ENCODE measurements around the gene PAK1. TPM values are rescaled to one million over a fixed set of nuclear protein-coding genes. Genes with fewer than 3 reads are reported as not detected.

The PAK1 gene
- total and polyA plus RNA-seq, 2 of the 8 experiments (the other 6 are each of a cell fraction or from before 2014, with no cell fraction given) = 87.7 to 151 TPM

DNA sequence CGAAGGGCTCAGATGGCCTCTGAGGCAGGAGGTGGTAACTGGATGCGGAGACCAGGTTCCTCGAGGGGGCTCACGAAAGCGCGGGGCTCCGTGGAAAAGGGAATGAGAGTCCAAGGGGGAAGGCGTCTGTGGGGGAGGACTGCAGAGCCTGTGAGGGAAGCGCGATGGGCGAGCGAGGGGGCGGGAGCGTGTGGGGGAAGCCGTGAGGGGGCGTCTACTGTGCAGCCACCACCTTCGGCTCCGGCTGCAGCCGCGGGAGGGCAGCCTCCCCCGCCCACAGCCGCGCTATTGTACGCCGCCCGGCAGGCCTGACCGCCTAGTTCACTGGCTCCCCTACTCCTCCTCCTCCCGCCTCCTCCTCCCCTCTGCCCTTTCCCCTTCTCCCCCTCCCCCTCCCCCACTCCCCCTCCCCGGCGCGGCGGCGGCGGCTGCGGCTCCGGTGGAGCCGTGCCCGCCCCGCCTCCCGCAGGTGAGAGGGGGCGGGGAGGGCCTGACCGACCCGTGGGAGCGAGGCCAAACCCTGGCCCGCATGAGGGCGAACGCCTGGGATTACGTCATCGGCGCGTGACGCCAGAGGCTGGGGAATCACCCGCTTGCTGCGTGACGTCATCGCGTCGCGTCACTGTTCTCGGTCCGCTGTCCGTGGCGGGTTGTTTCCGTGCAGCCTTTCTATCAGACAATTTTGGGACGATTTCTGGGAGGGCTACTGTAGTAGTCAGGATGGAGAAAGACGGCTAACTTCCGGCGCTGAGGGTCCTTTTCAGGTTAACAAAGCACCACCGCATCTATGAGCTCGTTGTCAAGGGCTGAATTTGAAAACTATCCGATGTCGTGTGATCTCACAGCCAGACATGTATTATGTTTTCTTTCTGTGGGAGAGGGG is at the start of gene PAK1 (continued):
- no peak for TF ChIP-seq BACH1 (IDR thresholded peaks at IDR 0.05; ENCODE audit: low read length)
- 0 out of 2 replicates have a peak, but pooled peaks have one; percentile 9 for TF ChIP-seq PHF8 (conservative IDR thresholded peaks at IDR 0.05; ENCODE audit: low read depth, low read length)
- TF ChIP-seq CBX5 (IDR thresholded peaks at IDR 0.05; ENCODE audit: low read depth, low read length) = no peak
- TF ChIP-seq MAFK (IDR thresholded peaks at IDR 0.05; ENCODE audit: low read depth, low read length) = no peak
- peak; percentile 59 for TF ChIP-seq TBP (IDR thresholded peaks at IDR 0.05; ENCODE audit: low read depth, low read length)
- TF ChIP-seq TAF1 (IDR thresholded peaks at IDR 0.05; ENCODE audit: low read depth, low read length) = peak; percentile 59
- no peak for TF ChIP-seq POU5F1 (IDR thresholded peaks at IDR 0.05; ENCODE audit: low read depth, low read length)
- TF ChIP-seq JUN (IDR thresholded peaks at IDR 0.05; ENCODE audit: low read depth, low read length) = peak; percentile 93
- TF ChIP-seq SP1 (IDR thresholded peaks at IDR 0.05; ENCODE audit: low read depth, low read length) = no peak; the same call in 1 of the 2 replicates
- TF ChIP-seq NRF1 (IDR thresholded peaks at IDR 0.05; ENCODE audit: low read depth, low read length) = no peak
- TF ChIP-seq TAF7 (optimal IDR thresholded peaks at IDR 0.05; ENCODE audit: borderline replicate concordance, low read depth, low read length) = no peak
- 0 out of 2 replicates have a peak, but pooled peaks have one; percentile 23 for TF ChIP-seq SRF (IDR thresholded peaks at IDR 0.05; ENCODE audit: low read depth, low read length)
- TF ChIP-seq JUND (IDR thresholded peaks at IDR 0.05; ENCODE audit: low read length) = peak; percentile 99
- peak; percentile 100 for TF ChIP-seq CREB1 (IDR thresholded peaks at IDR 0.05)
- TF ChIP-seq KDM5A (IDR thresholded peaks at IDR 0.05; ENCODE audit: low read length) = 0 out of 2 replicates have a peak, but pooled peaks have one; percentile 10
- TF ChIP-seq HDAC6 (IDR thresholded peaks at IDR 0.05; ENCODE audit: low read depth, low read length) = no peak
- TF ChIP-seq KDM1A (IDR thresholded peaks at IDR 0.05; ENCODE audit: borderline replicate concordance, low read length) = peak; percentile 79
- 0 out of 2 replicates have a peak, but pooled peaks have one; percentile 29 for TF ChIP-seq TEAD4 (IDR thresholded peaks at IDR 0.05; ENCODE audit: low read depth, low read length)
- TF ChIP-seq, protein P1, sequence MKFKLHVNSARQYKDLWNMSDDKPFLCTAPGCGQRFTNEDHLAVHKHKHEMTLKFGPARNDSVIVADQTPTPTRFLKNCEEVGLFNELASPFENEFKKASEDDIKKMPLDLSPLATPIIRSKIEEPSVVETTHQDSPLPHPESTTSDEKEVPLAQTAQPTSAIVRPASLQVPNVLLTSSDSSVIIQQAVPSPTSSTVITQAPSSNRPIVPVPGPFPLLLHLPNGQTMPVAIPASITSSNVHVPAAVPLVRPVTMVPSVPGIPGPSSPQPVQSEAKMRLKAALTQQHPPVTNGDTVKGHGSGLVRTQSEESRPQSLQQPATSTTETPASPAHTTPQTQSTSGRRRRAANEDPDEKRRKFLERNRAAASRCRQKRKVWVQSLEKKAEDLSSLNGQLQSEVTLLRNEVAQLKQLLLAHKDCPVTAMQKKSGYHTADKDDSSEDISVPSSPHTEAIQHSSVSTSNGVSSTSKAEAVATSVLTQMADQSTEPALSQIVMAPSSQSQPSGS (IDR thresholded peaks at IDR 0.05; ENCODE audit: low read length) = peak; percentile 99
- peak; percentile 56; the same call in 1 of the 2 replicates for TF ChIP-seq SP4 (IDR thresholded peaks at IDR 0.05; ENCODE audit: low read length)
- peak; percentile 43 to 51; a peak in 3 of 4 replicates for TF ChIP-seq RAD21 (IDR thresholded peaks at IDR 0.05 in 1 of 2, conservative IDR thresholded peaks at IDR 0.05 in 1 of 2; ENCODE audit: low read depth in 2 of 2, low read length in 2 of 2)
- TF ChIP-seq CBX8 (IDR thresholded peaks at IDR 0.05; ENCODE audit: borderline replicate concordance, low read depth, low read length) = no peak
- TF ChIP-seq NANOG (IDR thresholded peaks at IDR 0.05; ENCODE audit: insufficient read depth, low read depth, low read length, poor library complexity, severe bottlenecking) = no peak
